Measurements from ENCODE around the gene KCNK5.
A peak's percentile ranks its signal among the peaks of the same experiment; 100 is the strongest.

KCNK5 gene

GRCh38 chr6:39171489-39172376 lies 57.5 kb downstream of the KCNK5 start:
- DNase-seq (ENCODE audit: low read depth), result no peak

- no peak for DNase-seq (ENCODE audit: low read depth)
These were observed 58.4 kb downstream of the KCNK5 start for GRCh38 chr6:39170860-39171259.

- no peak for DNase-seq (ENCODE audit: low read depth)
These were observed 58.9 kb downstream of the KCNK5 start for GRCh38 chr6:39170389-39170788.

- no peak for DNase-seq (ENCODE audit: low read depth)
These were observed 59.6 kb downstream of the KCNK5 start for GRCh38 chr6:39169448-39170344.

GRCh38 chr6:39167866-39168625 lies 61.2 kb downstream of the KCNK5 start:
- no peak for DNase-seq (ENCODE audit: low read depth)

GRCh38 chr6:39167321-39167720 lies 62.0 kb downstream of the KCNK5 start:
- no peak for DNase-seq (ENCODE audit: low read depth)

- DNase-seq (ENCODE audit: low read depth), result no peak
These were observed 62.4 kb downstream of the KCNK5 start for GRCh38 chr6:39166912-39167290.

GRCh38 chr6:39166189-39166911 lies 62.9 kb downstream of the KCNK5 start:
- DNase-seq (ENCODE audit: low read depth), result peak; percentile 47

- DNase-seq (ENCODE audit: low read depth), result no peak
These were observed 71.8 kb downstream of the KCNK5 start for GRCh38 chr6:39157511-39157910.

- no peak for DNase-seq (ENCODE audit: low read depth)
These were observed 72.5 kb downstream of the KCNK5 start for GRCh38 chr6:39156801-39157200.

GRCh38 chr6:39154705-39155104 lies 74.6 kb downstream of the KCNK5 start:
- no peak for DNase-seq (ENCODE audit: low read depth)

- DNase-seq (ENCODE audit: low read depth), result no peak
These were observed 75.4 kb downstream of the KCNK5 start for GRCh38 chr6:39153766-39154397.

- DNase-seq (ENCODE audit: low read depth), result no peak
These were observed 77.0 kb downstream of the KCNK5 start for GRCh38 chr6:39152262-39152661.

GRCh38 chr6:39151211-39151610 lies 78.1 kb downstream of the KCNK5 start:
- no peak for DNase-seq (ENCODE audit: low read depth)

GRCh38 chr6:39144481-39145173 lies 84.6 kb downstream of the KCNK5 start:
- no peak for DNase-seq (ENCODE audit: low read depth)

GRCh38 chr6:39143238-39143930 lies 85.9 kb downstream of the KCNK5 start:
- no peak for DNase-seq (ENCODE audit: low read depth)

- no peak for DNase-seq (ENCODE audit: low read depth)
These were observed 88.6 kb downstream of the KCNK5 start for GRCh38 chr6:39140556-39141167.

Measured in iris pigment epithelial cell (primary cell).